GM12875 (cell line): ENCODE results near the gene ACTR2.
"Not testable (repeated sequence)": the region's sequence is repeated elsewhere in the genome, so short reads cannot be mapped to it uniquely, and the experiment has no call there.

ENCODE experiments used
- H3K4me3 ChIP-seq: one replicate; pipeline ENCODE4 v1.5.1; 2011; ENCODE audit warnings: low read depth, low read length, control low read depth
- TF ChIP-seq, protein P1 (sequence below): IDR thresholded peaks from 2 replicates; pipeline ENCODE4 v1.5.1; 2011; ENCODE audit warnings: low read depth, mild to moderate bottlenecking, control low read depth, inconsistent platforms, low read length, moderate library complexity, borderline replicate concordance; ENCODE audit not compliant: insufficient read depth

Gene ACTR2

GRCh38 chr2:65231121-65231520 is 3.5 kb downstream of the ACTR2 start:
- TF ChIP-seq, protein P1, sequence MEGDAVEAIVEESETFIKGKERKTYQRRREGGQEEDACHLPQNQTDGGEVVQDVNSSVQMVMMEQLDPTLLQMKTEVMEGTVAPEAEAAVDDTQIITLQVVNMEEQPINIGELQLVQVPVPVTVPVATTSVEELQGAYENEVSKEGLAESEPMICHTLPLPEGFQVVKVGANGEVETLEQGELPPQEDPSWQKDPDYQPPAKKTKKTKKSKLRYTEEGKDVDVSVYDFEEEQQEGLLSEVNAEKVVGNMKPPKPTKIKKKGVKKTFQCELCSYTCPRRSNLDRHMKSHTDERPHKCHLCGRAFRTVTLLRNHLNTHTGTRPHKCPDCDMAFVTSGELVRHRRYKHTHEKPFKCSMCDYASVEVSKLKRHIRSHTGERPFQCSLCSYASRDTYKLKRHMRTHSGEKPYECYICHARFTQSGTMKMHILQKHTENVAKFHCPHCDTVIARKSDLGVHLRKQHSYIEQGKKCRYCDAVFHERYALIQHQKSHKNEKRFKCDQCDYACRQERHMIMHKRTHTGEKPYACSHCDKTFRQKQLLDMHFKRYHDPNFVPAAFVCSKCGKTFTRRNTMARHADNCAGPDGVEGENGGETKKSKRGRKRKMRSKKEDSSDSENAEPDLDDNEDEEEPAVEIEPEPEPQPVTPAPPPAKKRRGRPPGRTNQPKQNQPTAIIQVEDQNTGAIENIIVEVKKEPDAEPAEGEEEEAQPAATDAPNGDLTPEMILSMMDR, result no peak
- H3K4me3 ChIP-seq, result no peak overlapping the region

- TF ChIP-seq, protein P1, result no peak
- no peak overlapping the region for H3K4me3 ChIP-seq
Measured at GRCh38 chr2:65231892-65232477, 4.4 kb downstream of the ACTR2 start.

- H3K4me3 ChIP-seq, result no peak overlapping the region
- TF ChIP-seq, protein P1, result no peak
Measured at GRCh38 chr2:65232636-65233035, 5.0 kb downstream of the ACTR2 start.

- TF ChIP-seq, protein P1, result no peak
- no peak overlapping the region for H3K4me3 ChIP-seq
Measured at GRCh38 chr2:65240657-65241056, 13.0 kb downstream of the ACTR2 start.

GRCh38 chr2:65244452-65244851 is 16.8 kb downstream of the ACTR2 start:
- not testable (repeated sequence) for H3K4me3 ChIP-seq

DNA sequence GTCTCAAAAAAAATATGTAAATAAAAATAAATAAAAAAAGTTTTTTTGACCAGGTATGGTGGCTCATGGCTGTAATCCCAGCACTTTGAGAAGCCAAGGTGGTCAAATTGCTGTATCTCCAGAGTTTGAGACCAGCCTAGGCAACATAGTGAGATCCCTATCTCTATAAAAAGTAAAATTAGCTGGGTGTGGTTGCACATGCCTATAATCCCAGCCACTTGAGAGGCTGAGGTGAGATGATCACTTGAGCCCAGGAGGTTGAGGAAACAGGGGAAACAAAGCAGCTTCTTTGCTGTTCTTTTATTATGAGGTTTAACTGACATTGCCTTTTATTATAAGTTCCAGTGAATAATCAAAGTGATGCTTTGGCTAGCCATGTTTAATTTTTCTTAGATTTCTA is 25.0 kb downstream of the ACTR2 start:
- TF ChIP-seq, protein P1, result no peak
- H3K4me3 ChIP-seq, result no peak overlapping the region

- TF ChIP-seq, protein P1, result no peak
- H3K4me3 ChIP-seq, result no peak overlapping the region
Measured at GRCh38 chr2:65255356-65255755, 27.7 kb downstream of the ACTR2 start.

DNA sequence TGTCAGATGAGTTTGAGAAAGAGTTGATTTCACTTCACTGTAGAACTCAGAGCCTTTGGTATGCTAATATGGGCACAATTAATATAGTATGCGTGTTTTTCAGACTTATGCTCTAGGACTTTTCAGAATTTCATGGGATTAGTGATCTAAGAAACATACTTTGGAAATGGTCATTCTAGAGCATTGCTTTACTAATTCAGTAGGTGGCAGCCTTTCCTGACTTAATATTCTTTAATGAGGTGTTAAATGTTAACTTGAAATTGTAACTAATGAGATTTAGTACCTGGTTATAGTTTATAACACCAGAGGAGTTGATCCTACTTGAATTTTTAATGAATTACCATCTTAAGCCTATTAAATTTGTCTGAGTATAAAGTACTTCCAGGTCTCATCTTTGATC is 28.4 kb downstream of the ACTR2 start:
- H3K4me3 ChIP-seq, result no peak overlapping the region
- TF ChIP-seq, protein P1, result no peak

GRCh38 chr2:65257866-65258265 is 30.2 kb downstream of the ACTR2 start:
- not testable (repeated sequence) for H3K4me3 ChIP-seq
